Activated CD4-positive, CD25-positive, alpha-beta regulatory T cell treated with anti-CD3 and anti-CD28 coated beads, Interleukin-2, amount 50 U/mL, for 72 hours (primary cell): ENCODE measurements around the gene KNOP1.

Experiments used
- DNase-seq: peaks from one replicate; pipeline ENCODE4 v3.0.0; 2021

Gene KNOP1

GRCh38 chr16:19706846-19707245 lies 11.2 kb downstream of the KNOP1 start:
- DNase-seq: no peak

GRCh38 chr16:19705843-19706242 lies 12.2 kb downstream of the KNOP1 start:
- DNase-seq: no peak

- no peak for DNase-seq
These were observed 12.9 kb downstream of the KNOP1 start for GRCh38 chr16:19705146-19705501.

DNA sequence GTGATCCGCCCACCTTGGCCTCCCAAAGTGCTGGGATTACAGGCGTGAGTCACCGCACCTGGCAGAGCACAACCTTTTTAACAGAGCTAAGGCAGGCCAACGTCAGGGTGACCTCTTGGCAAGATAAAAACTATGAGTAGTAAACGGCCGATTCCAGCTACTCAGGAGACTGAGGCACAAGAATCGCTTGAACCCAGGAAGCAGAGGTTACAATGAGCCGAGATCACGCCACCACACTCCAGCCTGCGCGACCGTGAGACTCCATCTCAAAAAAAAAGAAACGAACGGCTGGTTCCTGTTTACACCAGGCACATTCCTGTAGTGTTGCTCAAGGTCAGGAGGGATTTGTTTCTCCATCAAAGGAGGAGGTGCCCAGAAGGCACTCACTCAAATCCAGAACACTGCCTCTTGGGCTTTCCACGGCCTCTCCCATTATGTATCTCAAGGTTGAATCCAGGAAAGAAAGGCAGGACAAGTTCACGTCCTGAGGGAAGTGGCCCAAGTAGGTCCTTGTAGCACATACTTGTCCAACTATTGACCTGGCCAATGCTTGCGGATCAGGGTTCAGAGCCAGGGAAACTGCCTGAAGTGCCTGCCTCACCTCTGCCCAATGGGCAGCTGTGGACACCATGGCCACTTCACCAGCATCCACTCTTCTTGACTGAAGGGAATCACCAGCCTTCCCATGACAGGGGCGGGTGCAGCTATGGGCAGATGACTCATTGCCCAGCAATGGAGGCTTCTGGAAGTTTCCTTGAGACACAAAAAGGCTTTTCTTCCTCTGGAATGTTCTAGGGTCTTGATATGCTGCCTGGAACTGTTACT lies 13.5 kb downstream of the KNOP1 start:
- DNase-seq: no peak

- DNase-seq: no peak
These were observed 14.7 kb downstream of the KNOP1 start for GRCh38 chr16:19703172-19703889.

- no peak for DNase-seq
These were observed 16.9 kb downstream of the KNOP1 start for GRCh38 chr16:19701091-19701490.

DNA sequence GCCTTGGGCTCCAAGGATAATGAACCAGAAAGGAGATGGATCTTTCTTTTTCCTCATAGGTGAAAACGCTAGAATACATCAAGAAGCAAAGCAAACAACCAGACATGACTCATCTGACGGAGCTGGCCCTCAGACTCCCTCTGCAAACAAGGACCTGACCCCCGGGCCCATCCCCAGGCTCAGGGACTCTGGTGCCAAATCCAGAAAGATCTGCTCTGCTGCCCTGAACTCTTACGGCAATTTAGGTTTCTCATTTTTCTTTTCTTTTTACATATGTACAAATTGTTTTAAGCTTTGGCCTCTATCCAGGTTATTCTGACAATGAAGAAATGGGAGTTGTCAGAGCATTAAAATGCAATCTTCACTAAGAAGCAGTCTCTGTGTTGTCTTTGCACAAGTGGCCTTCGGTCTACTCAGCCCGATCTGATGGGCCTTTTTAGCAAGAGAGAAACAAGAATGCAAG lies 17.7 kb downstream of the KNOP1 start:
- no peak for DNase-seq

DNA sequence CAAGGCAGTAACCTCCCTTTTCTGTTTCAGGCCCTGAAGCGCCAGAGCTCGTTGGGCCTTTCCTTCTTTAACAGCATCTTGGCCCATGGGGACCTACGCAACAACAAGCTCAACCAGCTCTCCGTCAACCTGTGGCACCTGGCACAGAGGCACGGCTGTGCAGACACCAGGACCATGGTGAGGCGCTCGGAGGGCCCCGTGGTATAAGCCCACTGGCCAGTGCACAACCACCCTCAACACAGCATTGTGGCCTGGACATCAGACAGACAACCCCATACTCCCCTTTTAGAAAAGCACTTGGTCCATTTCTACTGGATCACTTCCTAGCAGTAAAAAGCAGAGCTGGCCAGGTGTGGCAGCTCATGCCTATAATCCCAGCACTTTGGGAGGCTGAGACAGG lies 18.6 kb downstream of the KNOP1 start:
- DNase-seq: no peak

DNA sequence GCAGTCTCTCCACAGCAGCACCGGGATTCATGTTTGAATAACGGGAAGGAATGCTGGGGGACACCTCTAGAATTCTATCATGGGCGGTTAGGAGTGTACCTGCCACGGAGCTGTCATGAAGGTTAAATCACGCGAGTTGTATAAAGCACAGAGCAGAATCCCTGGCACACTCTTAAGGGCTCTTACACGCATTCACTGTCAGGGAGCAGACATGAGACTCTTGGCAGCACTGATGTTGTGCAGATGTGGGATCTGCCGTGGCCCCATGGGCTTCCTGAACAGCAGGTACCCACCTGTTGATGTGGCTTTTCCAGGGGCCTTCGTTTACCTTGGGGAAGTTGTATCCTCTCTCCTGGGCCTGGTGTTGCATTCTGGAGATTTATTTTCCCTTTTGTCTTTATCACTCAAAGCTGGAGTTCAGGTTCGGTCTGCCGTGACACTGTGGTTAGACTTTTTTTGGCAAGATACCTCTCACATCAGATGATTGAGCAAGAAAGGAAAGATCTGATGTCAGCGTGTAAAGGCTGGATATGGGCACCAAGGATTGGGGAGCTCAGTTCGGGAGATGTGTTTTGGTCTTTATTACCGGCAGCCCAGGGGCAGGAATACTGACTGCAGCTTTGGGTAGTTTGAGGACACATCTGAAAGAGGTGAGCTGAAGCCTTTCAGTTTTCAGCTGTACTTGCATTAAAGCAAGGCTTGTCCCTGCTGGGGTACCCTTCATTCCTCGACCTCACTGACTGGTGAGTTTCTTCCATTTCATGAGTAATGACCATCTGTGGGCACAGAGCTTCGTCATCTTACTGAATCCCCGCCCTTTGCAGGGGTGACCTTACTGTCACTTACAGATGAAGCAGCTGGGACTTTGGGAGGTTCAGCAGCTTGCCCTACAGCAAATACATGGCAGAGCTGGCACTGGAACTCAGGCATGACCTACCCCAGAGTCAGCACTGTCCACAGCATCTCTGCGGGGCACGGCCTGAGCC lies 19.3 kb downstream of the KNOP1 start:
- DNase-seq: no peak

DNA sequence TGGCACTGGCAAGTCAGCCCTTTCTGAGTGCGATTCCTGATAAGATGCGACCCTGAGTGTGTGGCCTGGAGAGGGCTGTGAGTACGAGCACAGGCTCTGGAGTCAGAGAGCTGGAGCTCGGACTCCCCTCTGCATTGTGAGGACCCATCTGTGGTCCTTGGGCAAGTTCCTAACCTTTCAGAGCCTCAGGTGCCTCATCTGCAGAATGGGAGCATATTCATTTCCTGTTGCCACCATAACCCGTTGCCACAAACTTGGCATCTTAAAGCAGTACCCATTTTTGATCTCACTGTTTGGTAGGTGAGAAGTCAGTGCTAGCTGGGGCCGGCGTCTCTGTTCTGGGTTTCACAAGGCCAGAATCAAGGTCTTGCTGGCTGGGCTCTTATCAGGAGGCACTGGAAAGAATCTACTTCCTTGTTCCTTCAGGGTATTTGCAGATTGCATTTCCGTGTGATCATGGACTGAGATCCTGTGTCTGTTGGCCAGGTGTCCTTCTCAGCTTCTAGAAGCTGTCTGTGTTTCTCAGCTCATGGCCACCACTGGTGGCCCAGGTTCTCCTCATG lies 20.2 kb downstream of the KNOP1 start:
- no peak for DNase-seq

GRCh38 chr16:19696961-19697360 lies 21.1 kb downstream of the KNOP1 start:
- no peak for DNase-seq

DNA sequence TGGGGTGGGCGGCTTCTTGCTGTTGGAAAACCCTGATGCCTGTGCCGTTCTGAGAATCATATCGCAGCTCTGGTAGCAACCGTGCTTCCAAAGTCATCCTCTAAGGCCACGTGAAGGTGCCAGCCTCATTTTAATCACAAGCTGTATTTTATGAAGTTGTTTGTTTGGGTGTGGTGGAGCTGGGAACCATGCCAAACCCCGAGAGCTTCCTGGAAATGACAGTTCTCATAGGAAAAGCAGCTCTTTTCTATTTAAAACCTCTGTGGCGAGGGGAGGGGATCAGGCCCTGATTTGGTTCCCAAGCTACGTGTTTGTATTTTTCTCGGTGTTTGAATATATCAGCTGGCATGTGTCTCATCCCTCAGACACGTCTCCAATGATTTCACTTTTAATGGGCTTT lies 21.7 kb downstream of the KNOP1 start:
- DNase-seq: no peak

DNA sequence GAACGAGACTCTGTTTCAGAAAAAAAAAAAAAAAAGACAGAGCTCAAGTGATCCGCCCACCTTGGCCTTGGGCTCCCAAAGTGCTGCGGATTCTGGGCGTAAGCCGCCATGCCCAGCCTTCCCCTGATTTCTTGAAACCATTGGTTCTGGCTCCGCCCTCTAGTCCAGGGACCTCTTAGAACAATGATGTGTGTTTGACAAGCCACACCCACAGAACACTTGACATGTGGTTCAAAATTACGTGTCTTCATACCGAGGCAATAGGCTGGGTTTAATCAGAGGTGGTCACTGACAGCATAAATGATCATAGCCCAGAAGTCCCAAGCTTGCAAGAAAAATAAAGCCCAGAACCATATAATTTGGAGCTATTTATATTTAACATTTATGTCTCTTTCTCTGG lies 23.0 kb downstream of the KNOP1 start:
- no peak for DNase-seq

DNA sequence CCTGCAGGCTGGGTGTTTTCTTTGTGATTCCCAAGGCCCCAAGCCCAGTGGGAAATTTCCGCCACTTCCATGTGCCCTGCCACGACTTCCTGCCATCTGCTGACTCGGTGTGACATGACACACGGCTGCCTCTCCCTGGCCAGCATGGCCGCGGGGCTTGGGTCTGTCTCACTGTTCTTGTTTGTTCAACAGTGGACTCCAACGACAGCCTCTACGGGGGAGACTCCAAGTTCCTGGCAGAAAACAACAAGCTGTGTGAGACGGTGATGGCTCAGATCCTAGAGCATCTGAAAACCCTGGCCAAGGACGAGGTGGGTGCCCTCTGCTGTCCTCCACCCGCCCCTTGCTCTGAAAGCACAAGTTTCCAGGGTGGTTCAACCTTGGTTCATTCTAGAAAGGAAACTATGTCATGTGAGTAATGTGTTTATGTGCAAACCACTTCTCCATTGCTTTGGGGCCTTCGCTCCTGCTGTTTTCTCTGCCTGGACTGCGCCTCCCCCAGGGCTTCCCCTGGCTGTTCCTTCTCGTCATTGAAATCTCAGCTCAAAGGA lies 26.8 kb downstream of the KNOP1 start:
- DNase-seq: no peak

GRCh38 chr16:19690196-19690595 lies 27.8 kb downstream of the KNOP1 start:
- no peak for DNase-seq

- no peak for DNase-seq
These were observed 28.7 kb downstream of the KNOP1 start for GRCh38 chr16:19689342-19689741.

DNA sequence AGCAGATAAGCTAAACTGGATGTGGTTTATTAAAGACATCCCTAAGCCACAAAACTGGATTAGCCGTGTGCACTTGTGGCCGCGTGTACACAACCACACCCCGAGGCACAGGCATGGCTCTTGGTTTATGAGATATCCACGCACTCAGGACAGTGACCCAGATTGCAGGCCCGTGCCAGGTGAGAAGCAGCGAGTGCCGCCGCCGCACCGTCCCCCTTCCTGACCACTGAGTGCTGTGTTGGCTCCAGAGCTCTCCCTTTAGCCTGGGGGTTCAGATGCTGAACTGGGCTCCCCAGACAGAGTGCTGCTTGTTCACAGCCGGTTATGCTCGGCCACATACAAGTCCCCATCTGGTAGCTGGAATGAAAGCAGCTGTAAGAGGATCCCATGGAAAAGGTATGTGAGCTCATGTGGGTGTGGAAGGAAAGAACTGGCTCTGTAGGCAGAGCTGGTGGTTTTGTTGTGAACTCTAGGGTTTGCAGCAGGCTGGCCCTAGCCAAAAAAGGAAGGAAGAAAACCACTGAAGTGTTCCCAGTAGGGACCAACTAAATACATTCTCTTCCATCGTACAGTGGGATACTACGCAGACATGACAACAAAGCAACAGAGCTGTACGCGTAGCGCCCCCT lies 29.5 kb downstream of the KNOP1 start:
- DNase-seq: no peak

DNA sequence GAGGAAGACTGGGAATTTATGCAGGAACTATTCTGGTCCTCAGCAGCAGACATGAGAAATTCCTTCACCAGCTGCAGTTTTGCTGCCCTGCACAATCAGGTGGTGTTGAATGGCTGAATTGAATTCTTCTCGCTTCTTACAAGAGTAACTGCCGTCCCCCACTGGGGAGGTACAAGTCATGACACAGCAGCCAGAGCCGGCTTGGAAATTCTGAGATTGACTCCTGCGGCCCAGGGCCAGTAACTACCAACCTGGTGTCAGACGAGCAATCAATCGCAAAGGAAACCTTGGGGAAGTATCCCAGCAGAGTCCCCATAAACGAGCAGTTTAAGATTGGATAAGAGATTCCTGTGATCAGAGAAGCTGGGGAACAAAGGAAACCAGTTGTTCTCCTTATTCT lies 30.7 kb downstream of the KNOP1 start:
- no peak for DNase-seq

DNA sequence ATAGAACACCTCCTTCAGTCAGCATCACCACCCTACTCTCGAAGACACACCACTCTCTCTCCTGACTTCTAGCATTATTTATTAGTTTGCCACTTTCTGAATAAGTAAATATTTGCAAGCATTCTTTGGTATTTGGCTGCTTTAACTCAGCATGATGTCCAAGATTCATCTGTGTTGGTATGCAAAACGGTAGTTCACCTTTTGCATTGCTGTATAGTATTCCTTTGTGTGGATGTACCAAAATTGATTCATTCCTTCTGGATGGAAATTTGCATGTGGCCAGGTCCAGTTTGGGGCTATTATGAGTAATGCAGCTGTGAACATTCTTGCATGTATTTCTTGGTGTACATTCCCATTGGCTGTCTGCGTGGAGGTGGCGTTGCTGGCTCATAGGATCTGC lies 32.9 kb downstream of the KNOP1 start:
- no peak for DNase-seq

DNA sequence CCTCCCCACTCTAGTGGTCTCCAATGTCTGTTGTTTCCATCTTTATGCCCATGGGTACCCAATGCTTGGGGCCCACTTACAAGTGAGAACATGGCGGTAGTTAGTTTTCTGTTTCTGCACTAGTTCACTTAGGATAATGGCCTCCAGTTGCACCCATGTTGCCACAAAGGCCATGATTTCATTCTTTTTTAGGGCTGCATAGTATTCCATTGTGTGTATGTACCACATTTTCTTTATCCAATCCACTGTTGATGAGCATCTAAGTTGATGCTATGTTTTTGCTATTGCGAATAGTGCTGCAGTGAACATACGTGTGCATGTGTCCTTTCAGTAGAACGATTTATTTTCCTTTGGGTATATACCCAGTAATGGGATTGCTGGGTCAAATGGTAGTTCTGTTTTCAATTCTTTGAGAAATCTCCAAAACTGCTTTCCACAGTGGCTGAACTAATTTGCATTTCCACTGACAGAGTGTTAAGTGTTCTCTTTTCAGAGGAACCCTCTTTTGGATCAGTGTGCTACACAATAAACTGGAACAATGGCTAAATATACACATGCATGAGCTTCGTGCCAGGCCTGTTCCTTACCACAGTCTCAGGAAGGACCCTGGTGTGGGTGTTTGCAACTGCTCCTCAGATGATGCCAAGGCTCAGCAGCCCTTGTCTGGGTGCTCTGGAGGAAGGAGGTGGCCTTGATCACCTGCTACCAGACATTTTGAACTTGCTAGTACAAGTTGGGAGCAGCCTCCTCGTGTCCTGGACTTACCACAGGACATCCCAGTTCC lies 34.4 kb downstream of the KNOP1 start:
- no peak for DNase-seq

DNA sequence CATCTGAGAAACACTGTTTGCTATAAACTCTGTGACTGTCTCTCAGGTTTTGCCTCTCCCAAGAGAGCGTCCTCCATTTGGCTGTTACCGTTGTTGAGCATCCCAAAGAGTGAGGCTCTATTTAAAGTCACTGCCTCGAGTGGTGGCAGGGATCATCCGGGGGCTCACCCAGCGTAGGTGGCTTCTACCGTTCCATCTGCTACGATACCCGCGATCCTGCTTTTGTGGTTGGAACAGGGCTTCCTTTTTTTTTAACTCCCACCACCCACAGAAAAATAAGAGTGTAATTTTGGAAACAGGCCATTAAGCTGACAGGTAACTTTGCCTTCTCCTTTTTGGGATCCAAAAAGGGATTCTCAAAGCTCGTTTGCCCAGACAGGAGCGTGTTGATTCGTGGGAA lies 36.4 kb downstream of the KNOP1 start:
- DNase-seq: no peak
